Activated naive CD4-positive, alpha-beta T cell treated with anti-CD3 and anti-CD28 coated beads, Interleukin-2, amount 50 U/mL, for 16 hours (primary cell): ENCODE results near the gene TSNAX.
"Not testable (repeated sequence)": the region's sequence is repeated elsewhere in the genome, so short reads cannot be mapped to it uniquely, and the experiment has no call there.

Experiments used
- DNase-seq: peaks from one replicate; pipeline ENCODE4 v3.0.0-alpha.2; 2020

TSNAX gene

DNA sequence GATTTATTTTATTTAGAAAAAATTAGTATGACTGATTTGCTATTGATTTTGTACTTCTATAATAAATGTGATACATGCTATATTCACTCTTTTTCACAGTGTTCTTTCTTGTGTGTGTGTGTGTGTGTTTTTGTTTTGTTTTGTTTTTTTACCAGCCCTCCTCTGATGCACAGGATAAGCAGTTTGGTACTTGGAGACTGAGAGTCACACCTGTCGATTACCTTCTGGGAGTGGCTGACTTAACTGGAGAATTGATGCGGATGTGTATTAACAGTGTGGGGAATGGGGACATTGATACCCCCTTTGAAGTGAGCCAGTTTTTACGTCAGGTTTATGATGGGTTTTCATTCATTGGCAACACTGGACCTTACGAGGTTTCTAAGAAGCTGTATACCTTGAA is 35.9 kb downstream of the TSNAX start:
- no peak for DNase-seq

GRCh38 chr1:231566496-231566895 is 38.0 kb downstream of the TSNAX start:
- no peak for DNase-seq

DNA sequence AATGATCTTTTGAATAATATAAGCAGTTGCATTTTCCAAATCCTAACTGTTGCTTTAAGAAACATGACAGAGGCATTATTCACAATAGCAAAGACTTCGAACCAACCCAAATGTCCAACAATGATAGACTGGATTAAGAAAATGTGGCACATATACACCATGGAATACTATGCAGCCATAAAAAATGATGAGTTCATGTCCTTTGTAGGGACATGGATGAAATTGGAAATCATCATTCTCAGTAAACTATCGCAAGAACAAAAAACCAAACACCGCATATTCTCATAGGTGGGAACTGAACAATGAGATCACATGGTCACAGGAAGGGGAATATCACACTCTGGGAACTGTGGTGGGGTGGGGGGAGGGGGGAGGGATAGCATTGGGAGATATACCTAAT is 41.8 kb downstream of the TSNAX start:
- DNase-seq = not testable (repeated sequence)

DNA sequence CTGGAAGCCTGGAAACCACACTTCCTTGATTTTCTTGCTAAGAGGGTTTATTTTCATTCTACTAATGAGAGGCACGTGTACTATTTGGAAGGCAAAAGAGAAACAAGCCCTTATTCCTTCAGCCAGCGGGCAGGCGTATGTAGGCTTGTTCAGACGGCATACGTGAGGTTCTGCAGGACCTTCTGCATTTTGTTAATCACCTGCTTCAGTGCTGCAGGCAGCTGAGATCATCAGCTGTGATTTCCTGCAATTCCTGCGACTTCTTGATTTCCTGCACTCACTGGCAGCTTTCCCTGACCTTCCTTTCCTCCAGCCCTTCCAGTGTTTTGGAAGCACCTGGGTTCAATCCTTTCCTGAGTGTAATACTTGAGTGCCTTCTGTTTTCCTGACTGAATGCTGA is 43.4 kb downstream of the TSNAX start:
- no peak for DNase-seq

GRCh38 chr1:231575472-231575871 is 47.0 kb downstream of the TSNAX start:
- DNase-seq = no peak

- no peak for DNase-seq
Measured at GRCh38 chr1:231576804-231577718, 48.6 kb downstream of the TSNAX start.

- DNase-seq = no peak
Measured at GRCh38 chr1:231580874-231581273, 52.4 kb downstream of the TSNAX start.

GRCh38 chr1:231581859-231582258 is 53.4 kb downstream of the TSNAX start:
- no peak for DNase-seq

GRCh38 chr1:231583376-231583775 is 54.9 kb downstream of the TSNAX start:
- no peak for DNase-seq

DNA sequence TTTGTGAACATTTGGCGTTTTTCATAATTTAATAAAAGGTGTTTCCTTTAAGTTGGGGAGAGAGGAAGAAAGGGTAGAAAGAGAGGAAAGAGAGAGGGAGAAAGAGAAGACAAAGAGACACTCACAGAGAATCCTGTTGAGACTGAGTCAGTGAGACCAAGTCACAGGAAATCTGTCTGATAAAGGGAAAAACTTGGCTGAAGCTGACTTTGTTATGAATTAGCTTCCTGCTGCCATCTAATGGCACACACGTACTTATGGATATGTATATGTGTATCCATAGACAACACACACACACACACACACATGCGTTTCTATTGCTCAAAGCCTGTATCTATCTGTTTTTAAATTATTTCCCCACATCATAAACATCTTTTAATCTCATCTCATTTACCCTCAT is 55.6 kb downstream of the TSNAX start:
- DNase-seq = no peak

DNA sequence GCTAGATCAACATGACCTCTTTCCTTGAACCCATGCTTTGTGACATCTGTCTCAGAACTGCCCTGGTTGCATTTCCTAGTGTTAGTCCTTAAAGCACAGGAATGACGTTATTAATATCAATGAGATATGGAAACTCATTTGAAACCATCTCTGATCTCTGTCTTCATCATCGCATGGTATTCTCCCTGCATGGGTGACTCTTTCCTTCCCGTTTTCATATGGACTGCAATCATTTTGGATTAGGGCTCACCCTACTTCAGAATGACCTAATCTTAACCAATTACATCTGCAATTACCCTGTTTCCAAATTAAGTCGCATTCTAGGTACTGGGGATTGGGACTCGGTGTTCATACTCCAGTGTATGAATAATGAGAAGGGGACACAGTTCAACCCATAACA is 56.5 kb downstream of the TSNAX start:
- DNase-seq = no peak

- DNase-seq = peak; percentile 32
Measured at GRCh38 chr1:231590453-231591198, 62.2 kb downstream of the TSNAX start.

- DNase-seq = no peak
Measured at GRCh38 chr1:231591466-231591865, 63.0 kb downstream of the TSNAX start.

GRCh38 chr1:231592809-231593208 is 64.3 kb downstream of the TSNAX start:
- DNase-seq = no peak

GRCh38 chr1:231593264-231593663 is 64.8 kb downstream of the TSNAX start:
- DNase-seq = not testable (repeated sequence)

GRCh38 chr1:231594123-231594522 is 65.7 kb downstream of the TSNAX start:
- DNase-seq = no peak

GRCh38 chr1:231594749-231595148 is 66.3 kb downstream of the TSNAX start:
- DNase-seq = no peak

GRCh38 chr1:231596337-231596791 is 67.9 kb downstream of the TSNAX start:
- no peak for DNase-seq

DNA sequence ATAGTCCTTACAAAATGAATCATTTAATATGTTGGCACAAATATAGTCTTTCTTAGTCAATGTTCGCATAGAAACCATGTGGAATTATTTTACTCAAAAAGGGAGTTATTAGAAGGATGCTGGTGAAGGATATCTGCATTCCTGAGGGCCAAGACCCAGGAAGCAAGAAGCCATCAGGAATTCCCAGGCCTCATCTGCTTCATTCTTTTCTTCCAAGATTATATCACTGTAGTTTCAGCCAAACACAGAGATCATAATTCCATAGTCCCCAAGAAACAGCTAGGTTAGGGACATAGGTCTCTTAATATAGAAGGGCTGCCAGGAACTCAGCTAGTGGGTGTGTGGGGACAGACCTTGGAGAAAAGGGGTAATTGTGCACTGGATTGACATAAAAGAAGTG is 69.5 kb downstream of the TSNAX start:
- no peak for DNase-seq

GRCh38 chr1:231600458-231600976 is 72.0 kb downstream of the TSNAX start:
- DNase-seq = no peak

GRCh38 chr1:231601824-231602672 is 73.6 kb downstream of the TSNAX start:
- no peak for DNase-seq

GRCh38 chr1:231602673-231602984 is 74.2 kb downstream of the TSNAX start:
- DNase-seq = no peak
